GM18499 (cell line): ENCODE measurements around the gene ZNF627.
"Not testable (repeated sequence)": the region's sequence is repeated elsewhere in the genome, so short reads cannot be mapped to it uniquely, and the experiment has no call there.

Source experiments
- ATAC-seq: cut with Tn5 transposase; IDR thresholded peaks from one replicate; pipeline ENCODE4 v1.9.1; 2021; ENCODE audit warnings: moderate number of reproducible peaks; ENCODE audit not compliant: insufficient read depth, unreplicated experiment

The ZNF627 gene

DNA sequence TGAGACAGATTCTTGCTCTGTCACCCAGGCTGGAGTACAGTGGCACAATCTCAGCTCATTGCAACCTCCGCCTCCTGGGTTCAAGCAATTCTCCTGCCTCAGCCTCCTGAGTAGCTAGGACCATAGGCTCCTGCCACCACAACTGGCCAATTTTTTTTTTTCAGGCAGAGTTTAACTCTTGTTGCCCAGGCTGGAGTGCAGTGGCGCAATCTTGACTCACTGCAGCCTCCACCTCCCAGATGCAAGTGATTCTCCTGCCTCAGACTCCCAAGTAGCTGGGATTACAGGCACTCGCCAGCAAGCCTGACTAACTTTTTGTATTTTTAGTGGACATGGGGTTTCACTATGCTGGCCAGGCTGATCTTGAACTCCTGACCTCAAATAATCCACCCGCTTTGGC lies 23.5 kb upstream of the ZNF627 start:
- ATAC-seq = not testable (repeated sequence)

DNA sequence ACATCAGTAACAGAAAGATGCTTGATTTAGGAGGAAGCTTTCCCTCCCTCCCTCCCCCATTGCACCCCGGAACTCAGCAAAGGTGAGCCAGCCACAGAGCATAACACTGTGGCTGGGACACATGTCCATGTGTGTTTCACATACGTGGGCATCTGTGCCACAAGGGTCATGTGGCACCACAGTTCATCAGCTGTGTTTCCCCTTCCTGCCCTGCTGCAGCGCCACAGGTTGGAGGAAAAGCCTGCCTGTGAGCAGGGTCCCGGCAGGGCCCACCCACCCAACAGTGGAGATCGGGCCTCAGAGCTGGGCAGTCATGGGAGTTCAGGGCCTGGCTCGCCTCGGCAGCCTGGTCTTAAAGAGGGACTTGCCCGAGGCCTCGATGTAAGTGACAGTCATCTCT lies 22.6 kb upstream of the ZNF627 start:
- no peak for ATAC-seq

DNA sequence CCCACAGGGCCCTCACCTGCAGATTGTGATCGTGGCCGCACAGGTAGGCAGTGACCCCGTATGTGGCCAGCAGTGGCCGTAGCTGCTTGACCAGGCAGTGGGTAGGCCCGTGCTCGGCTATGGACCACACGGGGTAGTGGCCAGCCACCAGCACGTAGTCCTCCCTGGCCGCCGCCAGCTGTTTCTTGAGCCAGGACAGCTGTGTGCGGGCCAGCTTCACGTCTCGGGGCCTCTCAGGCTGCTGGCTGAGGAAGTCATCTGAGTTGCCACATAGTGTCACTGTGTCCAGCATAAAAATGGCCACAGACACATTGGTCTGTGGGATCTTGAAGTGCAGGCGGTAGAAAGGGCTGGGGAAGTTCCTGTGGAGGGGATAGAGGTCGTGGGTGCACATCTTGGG lies 21.1 kb upstream of the ZNF627 start:
- no peak for ATAC-seq

DNA sequence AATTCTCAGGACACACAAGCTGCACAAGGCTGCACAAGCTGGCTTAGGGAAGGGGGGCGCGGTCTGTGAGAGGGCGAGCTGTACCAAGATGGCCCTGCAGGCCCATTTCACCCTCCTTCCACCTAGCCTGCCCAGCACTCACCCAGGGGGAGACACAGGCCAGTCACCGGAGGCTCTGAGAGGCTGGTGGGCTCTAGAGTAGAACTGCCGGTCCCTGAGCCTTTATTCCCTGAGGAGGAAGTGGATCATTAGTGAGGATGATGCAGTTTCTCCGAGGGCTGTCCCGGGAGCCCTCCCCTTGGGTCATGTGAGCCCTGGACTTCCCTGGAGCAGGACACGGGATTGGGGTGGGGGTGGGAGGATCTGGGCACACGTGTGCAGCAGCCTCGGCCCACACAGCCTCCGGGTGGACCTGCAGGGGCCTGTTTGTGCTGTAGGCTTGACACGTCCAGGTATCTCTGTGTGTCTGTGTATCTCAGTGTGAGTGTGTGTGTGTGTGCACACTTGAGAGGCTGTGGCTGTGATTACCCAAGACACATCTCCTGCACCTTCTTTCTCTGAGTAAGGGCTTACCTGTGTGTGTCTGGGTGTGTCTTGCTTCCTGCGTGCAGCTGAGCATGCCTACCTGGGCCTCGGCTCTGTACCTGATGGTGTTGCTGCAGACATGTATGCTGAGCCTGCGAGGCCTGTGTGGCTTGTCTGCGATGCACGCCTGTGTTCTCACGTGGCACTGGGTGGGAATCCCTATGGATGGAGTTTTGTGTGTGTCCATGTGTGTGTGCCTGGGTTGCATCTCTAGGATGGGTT lies 19.6 kb upstream of the ZNF627 start, which contains the start of gene ACP5:
Gene ACP5, minus strand, starts transcription at position 195 of the 807 bp plus-strand sequence. CDS start 328 bp downstream, outside the sequence.
- no peak for ATAC-seq

- ATAC-seq = no peak
Measured at GRCh38 chr19:11578258-11579142, 18.8 kb upstream of the ZNF627 start.

- ATAC-seq = no peak
Measured at GRCh38 chr19:11580116-11580515, 17.2 kb upstream of the ZNF627 start.

- ATAC-seq = peak; percentile 72
Measured at GRCh38 chr19:11581740-11582139, 15.5 kb upstream of the ZNF627 start.

DNA sequence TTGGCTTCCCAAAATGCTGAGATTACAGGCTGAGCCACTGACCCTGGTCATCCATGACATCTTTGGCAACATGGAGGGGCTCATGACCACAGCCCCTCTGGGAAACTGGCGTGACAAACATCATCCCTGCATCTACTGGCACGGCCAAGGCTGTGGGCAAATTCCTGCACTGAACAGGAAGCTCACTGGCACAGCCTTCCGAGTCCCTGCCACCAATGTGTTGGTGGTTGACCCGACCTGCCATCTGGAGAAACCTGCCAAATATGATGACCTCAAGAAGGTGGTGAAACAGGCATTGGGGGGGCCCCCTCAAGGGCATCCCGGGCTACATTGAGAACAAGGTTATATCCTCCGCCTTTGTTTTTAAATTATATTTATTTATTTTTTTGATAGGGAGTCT lies 11.0 kb upstream of the ZNF627 start:
- ATAC-seq = no peak

GRCh38 chr19:11587302-11587974 lies 9.8 kb upstream of the ZNF627 start:
- no peak for ATAC-seq

- ATAC-seq = no peak
Measured at GRCh38 chr19:11587975-11588631, 9.2 kb upstream of the ZNF627 start.

DNA sequence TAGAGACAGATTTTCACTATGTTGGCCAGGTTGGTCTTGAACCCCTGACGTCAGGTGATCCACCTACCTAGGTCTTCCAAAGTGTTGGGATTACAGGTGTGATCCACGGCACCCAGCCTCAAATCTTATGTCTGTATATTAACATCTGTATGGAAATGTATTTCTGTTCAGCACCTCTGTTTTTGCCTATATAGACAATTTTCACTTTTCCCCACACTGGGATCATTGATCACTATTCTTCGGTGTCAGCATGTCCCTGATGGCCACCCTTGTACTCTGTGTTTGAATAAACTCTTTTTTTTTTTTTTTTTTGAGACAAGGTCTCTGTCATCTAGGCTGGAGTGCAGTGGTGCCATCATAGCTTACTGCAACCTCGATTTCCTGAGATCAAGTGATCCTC lies 3.2 kb upstream of the ZNF627 start:
- no peak for ATAC-seq

DNA sequence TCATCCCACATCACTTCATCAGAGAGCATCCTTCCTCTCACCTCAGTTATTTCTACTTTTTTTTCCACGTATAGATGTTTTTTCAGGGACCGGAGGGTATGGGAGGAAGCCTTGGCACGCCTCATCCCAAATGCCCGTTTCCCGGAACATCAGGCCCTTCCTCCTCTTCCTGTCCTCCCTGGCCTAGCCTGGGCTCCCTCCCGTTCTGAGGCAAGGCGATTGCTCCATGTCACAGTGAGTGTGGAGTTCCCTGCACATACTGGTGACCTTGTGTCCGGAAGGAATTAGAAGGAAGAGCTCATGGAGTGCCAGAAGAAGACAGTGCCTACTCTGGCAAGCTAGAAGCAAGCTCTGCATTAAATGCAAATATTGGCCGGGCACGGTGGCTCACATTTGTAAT lies 1.1 kb upstream of the ZNF627 start:
- no peak for ATAC-seq

- no peak for ATAC-seq
Measured at GRCh38 chr19:11598103-11598483, 810 bp downstream of the ZNF627 start.

DNA sequence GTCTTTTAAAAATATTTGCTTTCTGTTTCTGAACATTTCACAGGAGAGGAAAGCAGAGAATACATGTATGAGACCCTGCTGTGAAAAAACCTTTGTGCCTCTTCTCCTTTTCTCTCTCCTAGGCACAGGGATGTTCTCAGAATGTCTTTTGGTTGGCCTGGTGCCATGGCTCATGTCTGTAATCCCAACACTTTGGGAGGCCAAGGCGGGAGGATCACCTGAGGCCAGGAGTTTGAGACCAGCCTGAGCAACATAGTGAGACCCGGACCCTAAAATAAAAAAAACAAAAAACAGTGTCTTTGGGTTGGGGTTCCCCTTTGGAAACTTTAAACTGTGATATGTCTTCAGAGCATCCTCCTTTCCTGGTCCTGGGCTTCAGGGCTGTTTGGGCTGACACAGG lies 1.5 kb downstream of the ZNF627 start:
- no peak for ATAC-seq

DNA sequence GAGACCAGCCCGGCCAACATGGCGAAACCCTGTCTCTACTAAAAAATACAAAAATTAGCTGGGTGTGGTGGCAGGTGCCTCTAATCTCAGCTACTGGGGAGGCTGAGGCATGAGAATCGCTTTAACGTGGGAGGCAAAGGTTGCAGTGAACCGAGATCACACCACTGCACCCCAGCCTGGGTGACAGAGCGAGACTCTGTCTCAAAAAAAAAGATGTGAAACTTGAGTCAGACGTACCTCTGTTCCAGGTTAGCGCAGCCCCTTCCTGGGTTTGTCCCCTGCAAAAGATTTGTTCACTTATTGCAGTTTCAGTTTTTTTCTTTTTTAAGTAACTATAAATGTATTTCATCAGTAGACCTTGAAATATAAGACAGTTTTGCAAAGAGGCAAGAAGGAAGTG lies 2.4 kb downstream of the ZNF627 start:
- not testable (repeated sequence) for ATAC-seq

DNA sequence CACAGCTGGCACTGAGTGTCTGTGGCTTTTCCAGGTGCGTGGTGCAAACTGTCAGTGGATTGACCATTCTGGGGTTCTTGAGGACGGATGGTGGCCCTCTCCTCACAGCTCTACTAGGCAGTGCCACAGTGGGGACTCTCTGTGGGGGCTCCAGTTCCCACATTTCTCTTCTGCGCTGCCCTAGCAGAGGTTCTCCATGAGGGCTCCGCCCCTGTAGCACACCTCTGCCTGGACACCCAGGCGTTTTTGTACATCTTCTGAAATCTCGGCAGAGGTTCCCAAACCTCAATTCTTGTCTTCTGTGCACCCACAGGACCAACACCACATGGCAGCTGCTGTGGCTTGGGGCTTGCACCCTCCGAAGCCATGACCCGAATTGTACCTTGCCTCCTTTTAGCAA lies 9.2 kb downstream of the ZNF627 start:
- no peak for ATAC-seq

GRCh38 chr19:11611730-11612129 lies 14.4 kb downstream of the ZNF627 start:
- no peak for ATAC-seq

DNA sequence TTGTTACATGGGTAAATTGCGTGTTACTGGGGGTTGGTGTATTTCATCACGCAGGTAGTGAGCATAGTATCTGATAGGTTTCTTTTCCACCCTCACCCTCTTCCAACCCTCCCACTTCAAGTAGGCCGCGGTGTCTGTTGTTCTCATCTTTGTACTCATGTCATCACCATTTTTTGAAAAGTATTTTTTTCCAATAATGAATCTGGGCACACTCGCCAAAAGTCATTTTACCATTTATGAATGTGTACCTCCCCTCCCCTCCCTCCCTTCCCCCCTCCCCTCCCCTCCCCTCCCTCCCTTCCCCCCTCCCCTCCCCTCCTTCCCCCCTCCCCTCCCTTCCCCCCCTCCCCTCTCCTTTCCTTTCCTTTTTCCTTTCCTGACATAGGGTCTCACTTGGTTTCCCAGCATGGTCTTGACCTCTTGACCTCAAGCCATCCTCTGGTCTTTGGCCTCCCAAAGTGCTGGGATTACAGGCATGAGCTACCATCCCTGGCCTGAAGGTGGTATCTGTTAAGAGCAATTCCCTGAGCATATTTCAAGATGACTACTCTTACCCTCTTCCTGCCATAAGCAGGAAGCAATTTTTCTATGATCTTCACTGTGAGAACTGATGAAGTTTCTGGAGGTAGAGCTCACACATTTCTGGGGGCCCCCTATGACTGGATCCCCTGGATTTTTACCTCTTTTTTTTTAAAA lies 15.7 kb downstream of the ZNF627 start:
- ATAC-seq = no peak

GRCh38 chr19:11617180-11618062 lies 20.1 kb downstream of the ZNF627 start:
- no peak for ATAC-seq
